Stimulated activated CD8-positive, alpha-beta memory T cell treated with anti-CD3 and anti-CD28 coated beads, Interleukin-2, amount 100 ng/mL, for 1 hour (primary cell): Measurements from ENCODE around the gene ATP5ME.
"Not testable (repeated sequence)": the region's sequence is repeated elsewhere in the genome, so short reads cannot be mapped to it uniquely, and the experiment has no call there.

Experiments
- DNase-seq, 2 donors: peaks; one replicate each; pipeline ENCODE4 v3.0.0-alpha.2; 2020; ENCODE audit warnings: low read depth in 2 of 2

The ATP5ME gene

DNA sequence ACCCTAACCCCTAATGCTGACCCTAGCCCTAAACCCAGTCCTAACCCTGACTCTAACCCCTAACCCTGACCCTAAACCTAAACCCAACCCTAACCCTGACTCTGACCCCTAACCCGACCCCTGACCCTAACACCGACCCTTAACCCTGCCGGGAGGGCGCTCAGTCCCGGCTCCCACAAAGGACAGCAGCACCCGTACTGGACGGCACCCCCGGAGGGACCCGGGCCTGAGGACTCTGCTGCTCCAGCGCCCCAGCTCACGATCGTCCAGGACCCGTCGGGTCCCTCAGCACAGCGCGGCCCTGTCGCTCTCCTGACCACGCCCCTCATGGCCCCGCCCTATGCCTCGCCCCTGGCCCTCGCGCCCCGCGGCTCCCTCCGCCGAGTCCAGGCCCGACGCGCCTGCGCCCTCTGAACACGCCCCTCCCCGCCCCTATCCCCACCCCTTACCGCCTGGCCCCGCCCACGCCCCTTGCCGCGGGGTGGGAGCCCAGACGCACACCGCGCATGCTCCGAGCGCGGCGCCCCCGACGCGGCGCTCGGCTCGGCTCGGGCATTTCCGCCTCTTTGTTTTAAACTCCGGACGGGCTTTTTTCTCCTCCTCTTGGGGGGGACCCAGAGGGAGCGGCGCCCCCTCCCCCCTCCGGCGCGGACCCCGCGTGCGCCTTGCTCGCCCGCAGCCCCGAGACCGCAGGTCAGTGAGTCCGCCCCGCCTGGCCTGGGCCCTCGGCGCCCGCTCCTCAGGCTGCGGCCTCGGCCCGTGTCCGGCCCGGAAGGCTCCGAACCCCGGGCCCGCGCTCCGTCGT is 31.4 kb upstream of the ATP5ME start, which contains the start of gene PCGF3:
TSS of gene PCGF3 (plus strand) at position 555 of the 805 bp plus-strand sequence. CDS start 27,849 bp downstream, outside the sequence.
- DNase-seq, result peak; percentile 88 to 95

DNA sequence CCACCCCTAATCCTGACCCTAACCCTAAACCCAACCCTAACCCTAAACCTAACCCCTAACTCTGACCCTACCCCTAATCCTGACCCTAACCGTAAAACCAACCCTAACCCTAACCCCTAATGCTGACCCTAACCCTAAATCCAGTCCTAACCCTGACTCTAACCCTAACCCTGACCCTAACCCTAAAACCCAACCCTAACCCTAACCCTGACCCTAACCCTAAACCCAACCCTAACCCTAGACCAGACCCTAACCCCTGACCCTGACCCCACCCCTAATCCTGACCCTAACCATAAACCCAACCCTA is 30.8 kb upstream of the ATP5ME start:
- no peak for DNase-seq

DNA sequence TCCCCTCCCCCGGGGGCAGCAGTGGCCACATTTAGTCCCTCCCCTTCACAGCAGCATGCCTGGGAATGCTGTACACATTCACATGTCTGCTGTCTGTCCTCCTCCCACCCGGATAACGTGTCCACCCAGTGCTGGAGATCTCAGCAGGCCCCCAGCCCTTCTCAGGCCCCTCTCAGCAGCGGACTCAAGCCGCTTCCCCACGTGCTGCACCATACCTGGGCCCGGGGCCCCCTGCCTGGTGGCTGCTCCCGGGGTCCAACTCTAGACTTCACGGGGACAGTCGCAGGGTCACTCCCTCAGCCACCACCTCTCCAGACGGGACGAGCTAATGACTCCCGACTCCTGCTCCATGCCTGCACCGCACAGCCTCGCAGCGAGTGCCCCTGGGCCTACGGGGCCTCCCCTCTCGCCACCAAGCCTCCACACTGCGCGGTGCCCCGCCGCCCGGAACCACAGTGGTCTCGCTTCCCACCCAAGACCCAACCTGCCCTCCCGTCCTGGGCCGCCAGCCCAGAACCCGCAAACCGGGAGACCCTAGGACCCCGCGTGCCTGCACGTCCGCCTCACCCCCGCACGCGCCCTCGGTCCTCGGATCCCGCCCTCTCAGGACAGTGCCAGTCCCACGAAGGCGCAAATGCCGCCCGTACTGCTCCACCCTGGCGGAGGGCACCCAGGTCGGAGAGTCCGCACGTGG is 30.3 kb upstream of the ATP5ME start:
- DNase-seq, result no peak

DNA sequence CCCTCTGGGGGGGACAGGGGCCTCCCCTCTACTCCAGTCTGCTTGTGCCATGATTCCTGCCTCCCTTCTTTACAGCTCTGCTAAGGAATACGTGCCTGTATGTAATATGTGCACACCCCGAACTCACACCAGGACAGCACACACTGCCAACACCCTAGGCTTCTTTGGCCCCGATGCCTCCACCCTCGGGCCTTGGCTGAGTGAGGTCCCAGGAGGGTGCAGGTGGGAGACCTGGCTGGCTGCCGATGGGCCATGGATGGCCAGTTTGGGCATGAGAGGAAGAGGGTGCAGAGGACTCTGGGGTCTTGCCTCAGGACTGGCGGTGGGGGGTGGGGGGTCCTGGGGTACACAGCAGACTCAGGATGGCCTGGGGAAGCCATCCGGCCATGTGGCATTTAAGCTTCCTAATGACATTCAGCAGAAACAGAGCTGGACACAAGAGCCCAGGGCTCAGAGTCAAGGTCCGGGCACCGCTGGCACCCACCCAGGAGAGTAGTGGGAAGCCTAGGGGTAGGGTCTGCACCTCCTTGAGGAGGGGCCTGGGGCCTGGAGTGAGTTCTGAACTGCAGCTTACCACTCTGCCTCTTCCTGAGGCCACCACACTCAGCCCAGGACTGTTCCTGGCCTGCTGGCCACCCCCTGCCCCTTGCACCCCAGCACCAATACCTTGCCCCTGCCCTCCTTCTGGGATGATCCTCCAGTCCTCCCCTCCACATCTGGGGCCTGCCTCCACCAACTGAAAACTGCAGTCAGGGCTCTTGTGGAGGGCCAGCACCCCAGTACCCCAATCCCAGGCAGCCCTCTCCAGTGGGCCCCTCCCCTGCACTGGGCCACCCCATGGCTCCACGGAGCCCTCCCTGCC is 29.5 kb upstream of the ATP5ME start:
- no peak for DNase-seq

DNA sequence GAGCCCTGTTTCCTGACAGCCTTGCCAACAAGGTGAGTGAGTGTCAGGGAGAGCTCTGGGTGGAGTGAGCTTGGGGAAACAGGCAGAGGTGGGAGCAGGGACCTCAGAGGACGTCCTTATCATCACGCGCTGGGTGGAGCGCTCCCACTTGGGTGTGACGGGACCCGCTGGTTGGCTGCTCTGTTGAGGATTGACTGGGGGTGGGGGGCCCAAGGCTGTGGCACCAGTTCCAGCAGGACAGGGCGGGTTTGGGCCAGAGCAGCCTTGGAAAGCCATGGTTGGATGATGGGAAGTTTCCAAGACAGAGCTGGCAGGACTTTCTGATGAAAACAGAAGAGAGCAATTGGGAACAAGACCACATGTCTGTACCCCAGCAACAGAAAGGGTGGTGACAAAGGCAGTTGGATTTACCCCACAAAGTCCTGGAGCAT is 28.6 kb upstream of the ATP5ME start:
- DNase-seq, result no peak

DNA sequence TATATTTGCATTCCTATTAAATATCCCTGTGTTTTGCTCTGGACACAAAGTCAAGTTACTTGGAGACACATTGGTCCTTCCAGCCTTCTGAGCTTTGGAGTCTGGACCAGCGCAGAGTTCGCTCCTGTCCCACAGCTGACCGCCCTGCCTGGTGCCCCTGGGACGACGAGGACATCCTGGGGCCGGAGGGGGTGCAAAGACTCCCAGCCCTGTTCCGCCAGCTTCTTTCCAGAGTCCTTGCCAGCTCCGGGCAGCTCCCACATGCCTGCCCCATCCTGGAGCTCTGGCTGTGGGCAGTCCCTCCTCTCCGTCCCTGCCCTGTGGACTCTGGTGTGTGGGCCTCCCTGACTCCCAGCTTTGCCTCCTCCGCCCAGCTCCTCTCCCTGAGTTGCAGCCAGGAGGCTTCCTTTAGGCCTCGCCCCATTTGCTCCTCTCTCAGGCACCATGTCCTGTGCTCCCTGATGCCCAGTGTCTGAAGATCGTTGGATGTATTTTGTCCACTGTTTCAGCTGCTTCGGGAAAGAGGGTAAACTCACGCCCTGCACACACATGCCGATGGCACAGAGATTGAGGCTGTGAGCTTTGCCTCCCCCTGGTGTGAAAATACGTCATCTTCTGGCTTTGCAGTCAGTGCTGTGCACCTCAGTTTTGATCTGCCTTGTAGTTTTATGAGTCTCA is 26.6 kb upstream of the ATP5ME start:
- DNase-seq, result no peak

DNA sequence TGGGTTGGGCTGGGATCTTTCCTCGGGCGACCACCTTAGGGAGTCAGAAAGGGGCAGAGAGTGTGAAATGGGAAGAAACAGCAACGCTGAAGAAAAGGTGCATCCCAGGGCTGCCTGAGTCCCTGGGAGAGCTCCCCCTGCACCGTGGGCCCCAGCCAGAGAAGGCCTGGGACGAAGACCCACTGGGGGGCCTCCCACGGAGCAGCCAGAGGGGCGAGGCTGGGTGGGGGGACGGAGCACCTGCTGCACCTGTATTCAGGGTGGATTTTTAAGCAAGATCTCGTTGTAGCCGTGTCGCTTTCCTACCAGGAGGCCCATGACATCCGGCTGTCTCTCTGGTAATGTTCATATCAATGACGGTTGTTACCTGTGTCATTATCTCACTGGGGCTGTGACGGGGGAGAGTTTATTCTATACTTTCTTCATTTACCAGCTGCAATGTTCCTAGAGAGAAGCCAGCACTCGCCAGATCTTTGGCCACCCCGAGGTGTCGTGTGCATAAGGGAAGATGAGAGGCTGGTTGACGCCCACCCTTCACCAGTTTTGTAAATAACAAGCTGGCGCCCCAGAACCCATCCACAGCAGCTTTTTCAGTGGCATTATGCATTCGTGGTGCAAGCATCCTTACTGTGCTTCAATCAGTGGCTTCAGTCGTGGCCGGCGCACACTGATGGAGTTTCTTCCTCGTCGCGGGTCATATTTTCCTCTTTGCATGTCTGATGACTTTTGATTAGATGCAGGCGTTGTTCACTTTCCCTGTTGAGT is 25.9 kb upstream of the ATP5ME start:
- no peak for DNase-seq

DNA sequence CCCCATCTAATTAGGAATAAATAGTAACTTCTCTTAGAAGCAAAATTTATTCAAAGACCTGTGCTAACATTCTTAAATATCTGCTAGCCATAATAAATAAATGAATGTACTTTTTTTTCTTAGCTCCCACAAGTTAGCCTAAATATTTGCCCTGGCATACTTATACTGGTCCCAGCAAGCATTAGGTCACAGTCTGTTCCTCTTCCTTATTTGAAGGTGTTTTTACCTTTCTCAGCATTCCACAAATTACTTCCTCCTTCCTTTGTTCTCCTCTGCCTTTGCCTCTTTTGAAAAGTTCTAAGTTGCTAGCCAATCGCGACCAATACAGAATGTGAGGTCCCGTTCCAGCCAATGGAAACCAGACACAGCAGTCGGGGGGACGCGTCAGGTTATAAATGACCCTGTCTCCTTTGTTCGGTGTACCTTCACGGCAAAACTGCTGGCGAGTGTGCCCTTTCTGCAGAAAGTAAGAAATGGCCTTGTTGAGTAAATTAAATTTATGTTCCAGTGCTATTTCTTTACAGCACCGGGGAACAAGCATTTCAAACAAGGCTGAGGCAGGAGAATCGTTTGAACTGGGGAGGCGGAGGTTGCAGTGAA is 20.4 kb upstream of the ATP5ME start:
- DNase-seq, result not testable (repeated sequence)

DNA sequence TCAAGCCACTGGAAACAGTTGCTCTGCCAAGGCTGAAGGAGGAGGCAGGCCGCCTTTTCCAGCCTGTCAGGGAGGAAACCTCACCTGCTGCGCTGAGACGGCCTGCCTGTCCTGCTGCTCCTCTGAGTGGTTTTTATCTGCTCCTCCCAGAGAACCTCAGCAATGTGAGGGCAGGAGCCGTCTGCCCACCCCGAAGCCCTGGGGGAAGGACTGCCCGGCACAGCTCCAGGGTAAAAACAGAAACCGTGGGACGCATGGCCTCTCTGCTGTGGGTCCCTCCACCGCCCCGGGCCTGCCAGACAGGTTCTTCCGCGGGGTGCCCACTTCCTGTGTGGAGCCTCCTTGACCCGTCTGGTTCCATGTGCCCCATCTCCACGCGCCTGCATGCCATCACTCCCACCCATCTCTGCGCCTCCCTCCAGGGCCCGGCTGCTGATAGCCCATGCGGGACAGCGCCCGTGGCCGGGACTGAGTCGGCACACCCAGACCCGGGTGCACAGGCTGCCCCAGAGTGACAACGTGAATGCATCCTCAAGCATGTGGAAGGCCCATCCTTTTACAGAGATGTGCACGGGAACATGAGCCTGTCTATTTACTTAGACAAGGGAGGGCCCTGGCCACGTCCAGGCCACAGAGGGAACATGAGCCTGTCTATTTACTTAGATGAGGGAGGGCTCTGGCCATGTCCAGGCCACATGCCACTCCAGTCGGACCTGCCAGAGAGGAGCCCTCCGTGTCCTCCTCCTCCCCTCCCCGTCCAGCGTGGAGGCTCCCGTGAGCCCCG is 18.9 kb upstream of the ATP5ME start:
- DNase-seq, result no peak

DNA sequence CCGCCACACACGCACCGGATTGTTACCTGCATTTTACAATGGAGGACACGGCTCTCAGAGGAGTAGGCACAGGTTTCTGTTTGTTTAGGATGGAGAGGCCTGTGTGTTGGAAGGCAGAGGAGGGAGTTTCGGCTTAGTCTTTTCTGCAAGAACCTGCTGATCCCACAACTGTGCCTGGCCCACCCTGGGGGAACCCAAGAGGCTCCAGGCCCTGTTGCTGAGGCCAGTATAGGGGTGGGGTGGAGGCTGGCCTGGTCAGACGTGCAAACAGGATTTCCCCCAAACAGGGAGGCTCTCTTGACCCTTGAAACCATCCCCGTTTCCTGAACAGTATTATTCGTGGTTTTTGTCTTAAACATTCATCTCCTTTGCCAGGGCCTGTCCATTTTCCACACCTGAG is 15.6 kb upstream of the ATP5ME start:
- no peak for DNase-seq

DNA sequence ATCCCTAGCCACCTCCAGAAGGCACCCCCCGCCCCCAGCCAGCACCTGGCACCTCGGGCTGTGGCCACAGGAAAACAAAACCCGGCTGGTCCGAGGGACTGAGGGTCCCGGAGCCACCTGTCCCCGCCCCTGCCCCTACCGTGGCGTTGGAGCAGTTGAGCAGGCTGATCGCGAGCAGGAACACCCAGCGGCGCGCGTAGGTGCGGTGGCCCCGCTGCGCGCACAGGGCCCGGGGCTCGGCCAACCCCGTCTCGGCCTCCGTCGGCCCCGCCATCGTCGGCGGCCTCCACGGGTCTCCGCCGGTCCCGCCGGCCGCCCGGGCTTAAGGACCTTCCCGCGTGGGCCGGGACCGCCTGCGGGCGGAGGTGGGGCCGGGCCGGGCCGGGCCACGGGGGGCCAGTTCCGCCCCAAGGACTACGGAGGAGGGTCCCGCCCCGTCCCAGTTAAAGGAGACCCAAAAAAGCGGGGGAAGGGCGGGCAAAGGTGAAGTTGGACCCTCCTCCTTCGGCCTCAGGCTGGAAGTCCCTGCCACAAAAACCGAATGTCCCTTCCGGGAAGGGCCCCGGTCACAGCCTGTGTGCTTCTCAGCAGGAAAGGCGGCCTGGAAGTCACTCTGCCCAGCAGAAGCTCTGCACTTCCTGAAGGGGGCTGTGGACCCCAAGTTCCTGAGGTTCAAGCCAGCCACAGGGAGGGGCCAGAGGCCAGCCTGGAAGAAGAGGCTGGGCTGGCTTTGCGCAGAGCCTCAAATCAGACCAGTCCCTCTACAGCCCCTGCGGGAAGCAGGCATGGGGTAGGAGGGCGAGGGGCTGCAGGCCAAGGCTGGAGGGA is 15.0 kb upstream of the ATP5ME start, which contains the start of gene SLC49A3:
TSS of gene SLC49A3 (minus strand) at position 298 of the 828 bp plus-strand sequence. CDS start at position 274, 24 bp downstream.
- DNase-seq, result no peak

DNA sequence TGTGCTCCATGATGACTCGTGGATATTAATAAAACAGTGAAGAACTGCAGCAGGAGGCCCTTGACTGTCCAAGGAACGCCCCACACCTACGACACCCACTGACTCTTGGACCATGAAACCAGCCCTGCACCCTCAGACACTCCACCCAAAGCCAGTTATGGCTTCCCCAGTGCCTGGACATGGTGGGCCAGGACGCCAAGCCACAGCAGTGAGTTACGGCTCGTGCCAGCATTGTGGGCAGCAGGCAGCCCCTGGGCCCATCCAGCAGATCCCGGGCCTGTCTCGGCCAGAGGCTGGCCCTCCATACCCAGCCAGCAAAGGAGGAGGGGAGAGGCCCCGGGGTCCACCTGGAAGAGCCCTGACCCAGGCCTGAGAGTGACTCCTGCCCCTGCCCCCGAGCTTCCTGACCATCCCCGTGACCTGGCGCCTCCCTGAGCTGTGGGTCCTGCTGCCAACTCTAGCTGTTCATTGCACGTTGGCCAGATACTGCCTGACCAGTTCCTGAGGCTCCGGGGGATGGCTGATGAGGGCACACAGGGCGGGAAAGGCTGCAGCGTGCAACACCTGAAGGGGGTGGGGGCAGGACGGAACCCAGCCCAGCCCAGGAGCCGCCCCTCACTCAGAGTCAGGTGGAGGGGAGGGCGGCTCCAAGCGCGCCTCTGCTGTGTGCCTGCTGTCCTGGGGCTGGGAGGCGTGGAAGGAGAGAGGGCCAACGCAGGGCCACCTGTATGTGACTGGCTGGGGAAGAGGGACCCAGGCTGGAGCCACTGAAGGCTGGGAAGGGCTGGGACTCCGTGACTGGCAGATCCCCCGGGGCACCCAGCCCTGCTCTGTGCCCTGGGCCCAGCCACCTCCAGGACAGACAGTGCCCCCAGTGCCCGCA is 14.1 kb upstream of the ATP5ME start:
- DNase-seq, result no peak

DNA sequence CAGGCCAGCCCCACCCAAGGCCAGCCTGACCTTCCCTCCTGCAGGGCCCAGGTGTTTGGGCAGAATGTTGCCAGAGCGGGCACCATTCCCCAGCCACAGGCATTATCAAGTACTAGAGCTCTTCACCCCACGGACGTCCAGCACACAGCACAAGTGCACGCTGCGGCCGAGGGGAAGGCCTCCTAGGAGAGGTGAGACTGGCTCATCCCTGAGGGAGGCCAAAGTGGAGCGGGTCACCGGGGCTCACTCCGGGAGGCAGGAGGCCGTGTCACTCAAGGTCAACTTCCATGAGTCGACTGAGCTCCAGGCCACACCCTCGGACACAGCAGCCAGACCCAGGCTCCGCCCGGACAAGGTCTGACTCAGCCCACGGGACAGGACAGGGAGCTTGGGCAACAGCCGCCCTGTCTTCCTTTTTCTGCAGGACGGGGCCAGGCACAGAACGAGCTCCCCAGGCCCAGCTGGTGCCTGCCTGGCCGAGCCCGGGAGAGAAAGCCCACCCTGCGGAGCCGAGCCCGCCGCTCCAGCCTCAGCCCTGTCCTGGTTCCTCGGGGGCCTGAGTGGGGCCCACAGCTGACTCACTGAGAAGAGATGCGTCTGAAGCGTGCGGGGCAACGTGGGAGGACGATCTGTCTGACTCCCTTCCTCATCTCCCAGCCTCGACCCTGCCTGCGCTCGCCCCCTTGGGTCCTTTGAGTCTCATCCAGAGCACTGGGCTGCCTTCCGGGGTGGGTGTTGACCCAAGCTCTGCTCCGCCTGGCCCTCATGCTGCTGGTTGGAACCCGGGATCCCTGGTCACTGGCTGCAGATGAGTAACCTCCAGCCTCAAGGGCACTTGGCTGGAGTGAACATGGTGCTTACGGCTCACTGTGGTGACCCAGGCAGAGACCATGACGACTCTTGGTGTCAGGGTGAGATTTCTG is 13.2 kb upstream of the ATP5ME start:
- DNase-seq, result no peak

DNA sequence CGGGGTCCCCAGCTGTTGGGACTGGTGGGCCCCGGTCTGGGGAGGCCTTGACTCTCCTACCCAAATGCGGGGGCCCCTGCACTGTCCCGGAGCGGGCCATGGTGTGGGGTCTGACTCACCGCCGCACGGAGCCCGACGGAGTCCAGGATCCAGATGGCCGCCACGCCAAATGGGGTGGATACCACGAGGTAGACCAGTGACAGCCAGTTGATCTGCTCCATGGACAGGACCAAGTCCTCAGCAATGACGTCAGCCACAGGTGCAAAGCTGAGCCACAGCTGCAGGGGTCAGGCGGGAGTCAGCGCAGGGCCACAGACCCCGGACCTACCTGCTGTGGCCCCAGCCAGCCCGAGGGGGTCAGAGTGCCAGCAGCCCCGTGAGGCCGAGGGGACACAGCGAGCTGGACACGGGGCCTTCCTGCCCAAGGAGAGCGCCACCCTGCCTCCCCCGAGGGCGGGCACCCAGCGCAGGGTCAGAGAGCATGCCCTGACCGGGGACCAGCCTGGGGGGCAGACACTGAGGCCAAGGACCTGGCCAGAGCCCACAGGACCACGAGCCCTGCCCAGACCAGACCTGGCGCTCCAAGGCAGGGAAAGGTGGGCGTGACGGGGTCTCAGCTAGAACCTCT is 12.5 kb upstream of the ATP5ME start:
- DNase-seq, result no peak

DNA sequence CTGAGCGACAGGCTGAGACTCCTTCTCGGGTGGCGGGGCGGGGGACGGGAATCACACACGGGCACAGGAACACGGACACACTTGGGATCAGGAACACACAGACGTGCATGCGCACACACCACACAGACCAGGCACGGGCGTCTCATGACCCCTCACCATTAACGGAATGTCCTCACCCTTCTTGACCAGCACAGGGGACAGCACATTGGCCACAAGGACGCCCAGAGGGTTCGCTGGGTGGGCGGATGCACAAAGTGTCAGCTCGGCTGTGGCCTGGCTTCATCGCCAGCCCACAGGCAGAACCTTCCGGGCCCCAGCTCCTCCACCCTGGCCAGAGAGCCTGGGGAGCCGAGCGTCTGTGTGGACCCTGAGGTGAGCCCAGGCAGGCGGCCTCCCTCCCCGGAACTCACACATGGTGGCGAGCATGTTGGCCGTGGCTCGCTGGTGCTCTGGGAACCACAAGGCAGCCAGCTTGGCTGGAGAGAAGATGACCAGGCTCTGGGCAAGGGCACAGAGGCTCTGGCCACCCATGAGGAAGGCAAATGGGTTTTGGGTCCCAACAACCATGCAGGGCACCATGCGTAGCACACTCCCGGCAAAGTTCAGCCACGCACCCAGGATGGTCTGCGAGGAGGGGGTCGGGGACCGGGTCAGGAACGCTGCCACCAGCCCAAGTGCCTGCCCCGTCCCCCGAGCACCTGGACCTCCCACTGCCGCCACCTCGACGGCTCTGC is 11.8 kb upstream of the ATP5ME start:
- no peak for DNase-seq
